Stimulated activated CD8-positive, alpha-beta memory T cell treated with anti-CD3 and anti-CD28 coated beads, Interleukin-7, amount 100 ng/mL, for 4 hours (primary cell): Measurements from ENCODE around the gene SOWAHC.

Experiments used
- DNase-seq, 2 donors: peaks; one replicate each; pipeline ENCODE4 v3.0.0-alpha.2; 2020; ENCODE audit warnings: low read depth in 2 of 2

The SOWAHC gene

DNA sequence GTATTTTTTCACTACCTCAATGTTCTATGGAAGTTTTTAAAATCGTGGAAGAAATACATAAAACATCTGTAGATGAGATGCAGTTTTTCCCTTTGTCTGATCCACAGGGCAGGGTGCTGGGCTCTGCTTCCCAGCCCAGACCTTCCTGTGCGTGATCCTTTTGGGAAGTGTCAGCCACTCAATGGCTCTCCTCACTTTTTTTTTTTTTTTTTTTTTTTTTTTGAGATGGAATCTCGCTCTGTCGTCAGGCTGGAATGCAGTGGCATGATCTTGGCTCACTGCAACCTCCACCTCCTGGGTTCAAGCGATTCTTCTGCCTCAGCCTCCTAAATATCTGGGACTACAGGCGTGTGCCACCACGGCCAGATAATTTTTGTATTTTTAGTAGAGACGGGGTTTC is 32.8 kb downstream of the SOWAHC start:
- no peak for DNase-seq

DNA sequence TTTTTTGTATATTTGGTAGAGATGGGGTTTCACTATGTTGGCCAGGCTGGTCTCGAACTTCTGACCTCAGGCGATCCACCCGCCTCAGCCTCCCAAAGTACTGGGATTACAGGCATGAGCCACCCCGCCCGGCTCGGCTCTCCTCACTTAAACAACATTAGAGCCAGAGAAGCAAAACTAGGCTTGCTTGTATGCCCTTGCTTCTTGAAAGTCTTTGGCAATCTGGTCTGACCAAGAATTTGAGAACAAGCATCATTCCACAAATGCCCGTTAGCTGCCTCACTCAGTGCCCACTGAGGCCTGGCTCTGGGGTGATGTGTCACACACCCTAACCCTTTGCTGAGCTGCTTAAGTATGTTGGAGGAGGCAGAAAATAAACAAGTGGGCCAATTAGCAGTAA is 33.5 kb downstream of the SOWAHC start:
- DNase-seq: no peak

DNA sequence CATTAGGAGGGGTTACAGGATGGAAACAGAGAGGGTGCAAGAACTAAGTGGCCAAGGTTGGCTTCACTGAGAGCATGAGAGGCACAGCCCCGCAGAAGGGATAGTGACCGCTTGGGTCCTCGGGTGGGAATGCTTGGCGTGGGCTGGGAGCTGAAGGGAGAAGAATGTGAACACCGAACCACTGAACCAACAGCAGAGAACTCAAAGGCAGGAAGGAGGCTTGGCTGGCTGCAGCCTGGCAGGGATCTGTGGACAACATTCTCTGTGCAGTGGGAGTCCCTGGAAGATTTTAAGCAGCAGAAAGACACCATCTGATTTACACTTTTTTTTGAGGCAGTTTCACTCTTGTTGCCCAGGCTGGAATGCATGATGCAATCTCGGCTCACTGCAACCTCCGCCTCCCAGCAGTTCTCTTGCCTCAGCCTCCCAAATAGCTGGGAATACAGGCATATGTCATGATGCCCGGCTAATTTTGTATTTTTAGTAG is 33.9 kb downstream of the SOWAHC start:
- DNase-seq: no peak

DNA sequence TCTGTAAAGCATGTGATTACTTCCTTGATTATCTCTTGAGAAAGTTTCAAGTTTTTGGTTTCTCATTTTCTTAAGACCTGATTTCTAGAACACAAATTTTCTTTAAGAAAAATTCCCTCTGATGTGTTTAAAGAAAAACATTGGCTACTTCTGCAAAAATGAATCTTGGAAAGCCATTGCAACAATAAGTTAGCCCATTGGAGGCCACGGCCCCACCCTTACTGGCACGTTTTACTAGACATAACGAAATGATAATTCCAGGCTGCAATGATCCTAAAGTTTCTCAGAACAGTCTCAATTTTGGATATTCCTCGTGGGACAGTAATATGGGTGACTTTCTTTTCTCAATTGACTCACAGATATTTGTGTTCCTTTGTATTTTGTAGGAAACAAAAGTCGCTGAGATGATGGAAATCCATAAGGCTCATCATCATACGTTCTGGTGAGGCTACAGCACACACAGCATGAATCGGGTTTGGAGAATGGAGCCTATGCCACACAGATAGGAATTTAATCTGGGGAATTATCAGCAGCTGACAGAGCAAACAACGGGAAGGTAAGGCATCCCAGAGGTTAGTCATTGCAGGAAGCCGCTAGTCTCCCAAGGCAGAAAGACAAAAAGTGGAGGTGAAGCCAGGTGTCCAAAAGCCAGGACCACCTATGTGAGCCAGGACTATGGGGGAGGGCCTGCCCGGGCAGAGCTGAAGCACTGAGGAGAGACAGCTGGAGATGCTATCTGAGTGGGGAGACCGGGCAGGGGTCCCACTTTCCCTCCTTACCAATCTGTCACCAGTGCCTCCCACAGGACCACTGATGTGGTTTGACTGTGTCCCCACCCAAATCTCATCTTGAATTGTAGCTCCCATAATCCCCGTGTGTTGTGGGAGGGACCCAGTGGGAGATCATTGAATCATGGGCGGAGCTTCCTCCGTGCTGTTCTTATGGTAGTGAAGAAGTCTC is 35.9 kb downstream of the SOWAHC start:
- DNase-seq: no peak

DNA sequence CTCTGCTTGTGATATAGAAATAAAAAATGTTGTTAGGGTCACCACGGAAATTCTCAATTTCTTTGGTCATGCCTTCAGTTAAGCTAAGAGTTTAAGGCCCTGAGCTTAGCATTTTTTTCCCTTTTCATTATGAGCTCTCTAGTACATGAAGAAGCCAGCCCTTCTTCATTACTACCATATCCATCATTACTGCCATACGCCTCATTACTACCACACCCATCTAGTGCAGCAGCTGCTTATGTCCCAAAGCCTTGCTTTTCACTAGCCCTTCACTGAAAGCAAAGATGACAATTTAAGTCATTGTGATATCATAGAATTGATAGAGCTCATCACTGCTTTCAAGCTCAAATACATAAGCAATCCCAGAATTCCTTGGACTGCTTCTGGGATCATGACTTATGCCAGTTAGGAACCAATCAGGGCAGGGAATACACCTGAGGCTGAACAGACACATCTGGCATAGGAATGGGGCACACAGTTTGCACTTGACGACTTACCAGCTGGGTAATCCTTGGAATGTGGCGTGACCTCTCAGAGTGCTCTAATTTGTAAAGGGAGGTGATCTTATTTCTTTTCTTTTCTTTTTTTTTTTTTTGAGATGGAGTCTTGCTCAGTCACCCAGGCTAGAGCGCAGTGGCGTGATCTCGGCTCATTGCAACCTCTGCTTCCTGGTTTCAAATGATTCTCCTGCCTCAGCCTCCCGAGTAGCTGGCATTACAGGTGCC is 40.3 kb downstream of the SOWAHC start:
- no peak for DNase-seq

DNA sequence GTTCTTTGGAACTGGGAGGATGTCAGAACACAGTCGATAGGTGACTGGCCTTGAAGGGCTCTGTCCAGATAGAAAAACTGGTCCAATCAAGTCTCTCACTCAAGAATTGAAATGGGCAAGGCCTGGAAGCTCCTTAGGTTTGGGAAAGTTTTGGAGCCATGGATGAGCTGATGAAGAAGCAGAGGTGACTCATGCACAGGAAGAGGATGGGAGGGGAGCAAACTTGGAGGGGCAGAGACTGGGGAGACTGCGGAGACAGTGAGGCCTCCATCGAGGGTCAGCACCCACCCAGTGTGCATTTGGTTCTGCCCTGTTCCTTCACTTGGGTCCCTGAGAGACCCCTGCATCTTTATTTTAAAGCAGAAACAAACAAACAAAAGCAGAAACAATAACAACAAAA is 41.1 kb downstream of the SOWAHC start:
- DNase-seq: no peak

DNA sequence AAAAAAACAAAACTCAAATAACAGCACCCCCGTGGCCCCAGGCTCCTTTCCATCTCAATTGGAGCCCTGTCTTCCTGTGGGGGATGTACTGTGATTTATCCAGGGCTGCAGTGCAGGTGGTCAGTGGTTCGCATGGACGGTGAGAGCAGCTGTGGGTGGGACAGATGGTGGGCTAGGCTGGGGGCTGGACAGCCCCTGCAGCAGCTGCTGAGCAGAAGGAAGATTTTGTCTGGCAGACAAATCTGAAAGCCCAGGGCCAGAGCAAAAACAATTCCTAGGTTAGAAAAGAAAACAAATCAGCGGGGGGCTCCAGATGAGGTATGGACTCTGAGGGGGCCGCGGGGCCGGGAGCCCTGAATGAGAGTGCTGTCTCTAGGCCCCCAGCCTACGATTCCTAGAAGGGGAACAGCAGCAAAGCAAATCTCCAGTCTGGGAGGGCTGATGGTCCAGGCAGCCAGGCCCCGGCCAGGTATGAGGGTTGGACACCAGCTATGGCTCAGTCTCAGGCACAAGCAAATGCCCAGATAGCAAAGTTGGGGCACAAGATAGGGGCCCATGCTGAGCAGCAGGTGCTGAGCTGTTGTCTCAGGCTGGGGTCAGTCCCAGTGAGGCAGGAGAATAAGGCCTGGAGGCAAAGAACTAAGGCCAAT is 45.4 kb downstream of the SOWAHC start:
- no peak for DNase-seq

DNA sequence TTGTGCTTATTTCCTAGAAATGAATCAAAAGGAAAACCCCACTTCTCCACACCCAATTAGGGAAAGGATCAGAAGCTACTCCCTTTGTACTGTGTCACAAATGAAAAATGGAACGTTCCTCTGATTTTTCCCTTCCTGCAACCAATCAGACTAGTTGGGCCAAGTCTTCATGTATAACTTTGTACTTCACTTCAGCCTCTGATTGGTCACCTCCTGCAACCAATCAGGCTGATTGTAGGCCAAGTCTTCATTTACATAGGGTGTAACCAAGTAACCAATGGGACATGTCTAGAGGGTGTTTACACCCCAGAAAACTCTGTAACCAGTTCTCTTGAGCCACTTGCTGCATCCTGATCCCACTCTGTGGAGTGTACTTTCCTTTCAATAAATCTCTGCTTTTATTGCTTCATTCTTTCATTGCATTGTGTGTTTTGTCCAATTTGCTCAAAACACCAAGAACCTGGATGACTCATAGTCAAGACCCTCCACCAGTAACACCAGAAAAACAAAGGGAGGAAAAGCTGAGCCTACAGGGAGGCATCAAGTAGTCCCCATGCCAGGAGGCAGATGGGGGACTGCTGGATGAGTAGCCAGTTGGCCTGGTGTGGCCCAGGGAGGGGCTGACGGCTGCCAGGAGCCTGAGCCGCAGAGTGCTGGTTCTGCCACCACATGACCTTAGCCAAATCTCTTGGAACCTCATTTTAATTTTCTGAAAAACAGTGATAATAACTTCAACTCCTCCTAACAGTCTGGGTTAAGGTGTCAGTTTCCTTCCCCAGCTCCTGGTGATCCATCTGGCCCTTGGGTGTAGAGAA is 46.1 kb downstream of the SOWAHC start:
- DNase-seq: no peak

DNA sequence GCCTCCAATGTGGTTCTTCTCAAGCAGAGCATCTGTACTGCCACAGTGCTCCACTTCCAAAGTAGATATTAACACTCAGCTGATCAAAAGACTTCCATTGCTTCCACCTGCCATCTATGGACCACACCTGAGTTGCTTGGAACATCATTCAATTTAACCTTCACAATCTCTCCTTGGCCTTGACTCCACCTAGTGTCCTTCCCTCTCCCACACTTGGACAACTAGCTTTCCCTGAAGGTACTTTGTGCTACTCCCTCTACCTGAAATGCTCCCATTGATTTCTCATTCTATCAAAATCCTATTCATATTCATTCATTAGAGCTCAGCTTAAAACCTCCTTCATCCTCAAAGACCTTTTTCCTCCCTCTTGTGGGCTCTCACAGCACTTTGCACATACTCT is 48.7 kb downstream of the SOWAHC start:
- DNase-seq: no peak

DNA sequence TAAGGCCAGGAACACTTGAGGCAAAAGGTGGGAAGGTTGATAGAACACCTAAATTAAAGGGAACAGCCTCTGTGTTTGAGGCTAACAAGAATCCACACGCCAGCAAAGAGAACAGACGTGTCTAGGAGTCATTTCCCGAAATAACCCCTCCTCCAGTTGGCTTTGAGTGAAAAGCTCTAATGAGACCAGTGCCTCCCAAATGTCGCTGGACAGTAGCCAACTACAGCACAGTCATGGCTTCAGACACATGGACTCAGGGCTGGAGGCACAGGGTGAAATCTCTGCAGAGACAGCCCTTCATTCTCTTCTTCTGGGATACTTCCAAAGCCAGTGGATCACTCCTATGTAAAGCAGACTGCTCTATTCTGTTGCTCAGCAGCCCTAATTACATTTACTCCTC is 49.6 kb downstream of the SOWAHC start:
- DNase-seq: no peak

DNA sequence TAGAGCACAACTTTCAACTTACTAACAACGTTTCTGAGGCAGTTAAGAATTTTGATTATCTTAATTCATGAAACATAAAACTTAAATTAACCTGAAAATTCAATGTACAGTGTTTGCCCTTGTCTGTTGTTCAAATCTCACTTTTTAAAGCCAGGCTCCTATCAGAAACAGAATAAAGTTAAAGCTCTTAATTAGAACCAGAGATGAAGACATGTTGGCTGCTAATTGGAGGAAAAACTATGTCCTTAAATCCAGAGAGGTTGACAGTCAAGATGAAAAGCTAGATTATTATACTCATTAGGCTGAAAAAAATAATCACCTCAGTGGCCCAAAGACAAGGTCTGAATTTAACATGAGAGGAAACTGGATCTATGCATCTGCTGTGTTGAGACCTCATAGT is 52.3 kb downstream of the SOWAHC start:
- no peak for DNase-seq
